Smooth muscle cell of the coronary artery (primary cell): ENCODE measurements around the gene PFKM. TPM values are rescaled to one million over a fixed set of nuclear protein-coding genes. Genes with fewer than 3 reads are reported as not detected.

Source experiments
- total RNA-seq: library from RNA; depleted of rRNA; stranded (reverse); fragments of >200 nt; gene quantifications from 2 replicates; pipeline ENCODE4 v1.2.3, GENCODE V29; 2014; ENCODE audit warnings: low replicate concordance

PFKM gene
- 67.6 and 88.8 TPM in 2 replicates for total RNA-seq

DNA sequence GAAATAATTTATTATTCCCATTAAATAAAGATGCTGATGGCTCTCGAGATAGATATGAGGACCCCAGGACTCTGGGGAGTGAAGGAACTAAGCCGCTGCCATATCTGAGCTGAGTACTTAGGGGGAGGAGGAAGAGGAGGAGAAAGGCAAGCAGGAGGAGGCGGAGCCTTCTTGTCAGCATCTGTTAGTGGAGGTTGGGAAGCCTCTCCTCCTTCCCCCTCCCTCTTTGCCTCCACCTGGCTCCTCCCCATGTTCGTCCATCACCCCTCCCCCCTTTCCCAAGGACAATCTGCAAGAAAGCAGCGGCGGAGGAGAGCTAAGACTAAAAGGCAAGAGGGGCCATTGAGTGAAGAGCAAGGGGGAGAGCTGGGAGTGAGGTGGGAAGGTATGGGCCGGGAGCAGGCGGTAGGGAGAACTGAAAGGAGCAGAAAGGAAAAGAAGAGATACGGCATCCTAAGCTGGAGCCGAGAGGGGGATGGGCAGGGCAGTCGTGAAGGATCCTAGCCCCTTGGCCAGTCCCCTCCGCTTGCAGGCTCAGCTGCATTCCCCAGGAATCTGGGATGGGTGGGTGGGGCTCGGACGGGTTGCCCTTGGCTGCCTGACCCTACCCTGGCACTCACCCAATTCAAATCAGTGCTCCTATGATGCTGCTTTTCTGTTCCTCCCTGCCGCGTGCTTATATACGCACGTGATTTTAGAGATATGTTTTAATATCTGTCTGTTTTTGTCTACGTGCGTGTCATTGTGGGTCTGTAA, at the start of gene PFKM:
Gene PFKM (plus strand): TSS at position 287 of the 756 bp plus-strand sequence. CDS start 3,411 bp downstream, outside the sequence.

DNA sequence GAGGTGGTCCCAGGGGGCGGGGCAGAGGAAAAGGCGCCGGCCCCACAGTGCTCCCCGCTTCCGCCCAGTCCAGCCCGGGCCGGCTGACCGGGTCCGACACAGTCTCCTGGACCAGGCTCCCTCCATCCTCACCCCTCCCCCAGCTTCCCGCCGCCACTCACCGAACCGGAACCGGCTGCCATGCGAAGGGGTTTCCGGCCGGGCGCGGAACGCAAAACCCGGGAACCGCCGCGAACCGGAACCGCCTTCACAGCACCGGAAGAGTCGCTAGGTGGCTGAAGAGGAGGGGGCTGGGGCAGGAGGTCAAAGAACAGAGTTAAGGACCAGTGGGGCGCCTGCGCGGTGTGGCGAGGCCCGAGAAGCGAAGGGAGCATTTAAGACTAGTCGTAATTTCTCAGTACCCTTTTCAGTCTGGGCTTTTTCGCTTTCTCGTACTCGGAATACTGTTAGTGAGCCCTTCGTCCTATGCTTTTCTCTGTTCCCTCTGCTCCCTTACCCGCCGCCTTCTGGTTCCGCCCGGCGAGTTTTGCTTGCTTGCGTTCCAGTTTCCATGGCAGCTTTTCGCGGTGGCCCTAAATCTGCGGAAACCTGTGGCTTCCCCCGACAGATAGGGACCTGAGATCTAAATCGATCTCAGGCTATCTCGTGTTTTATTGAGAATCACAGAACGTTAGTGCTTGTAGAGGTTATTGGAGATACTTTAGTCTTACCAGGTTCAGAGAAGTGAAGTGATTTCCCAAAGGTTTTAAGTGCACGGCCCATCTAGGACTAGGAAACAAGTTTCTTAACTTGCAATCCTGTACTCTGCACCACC, 13.1 kb upstream of the PFKM start, which contains the start of gene SENP1:
Gene SENP1 (minus strand): TSS at position 213 of the 814 bp plus-strand sequence. CDS start 4,607 bp downstream, outside the sequence.

DNA sequence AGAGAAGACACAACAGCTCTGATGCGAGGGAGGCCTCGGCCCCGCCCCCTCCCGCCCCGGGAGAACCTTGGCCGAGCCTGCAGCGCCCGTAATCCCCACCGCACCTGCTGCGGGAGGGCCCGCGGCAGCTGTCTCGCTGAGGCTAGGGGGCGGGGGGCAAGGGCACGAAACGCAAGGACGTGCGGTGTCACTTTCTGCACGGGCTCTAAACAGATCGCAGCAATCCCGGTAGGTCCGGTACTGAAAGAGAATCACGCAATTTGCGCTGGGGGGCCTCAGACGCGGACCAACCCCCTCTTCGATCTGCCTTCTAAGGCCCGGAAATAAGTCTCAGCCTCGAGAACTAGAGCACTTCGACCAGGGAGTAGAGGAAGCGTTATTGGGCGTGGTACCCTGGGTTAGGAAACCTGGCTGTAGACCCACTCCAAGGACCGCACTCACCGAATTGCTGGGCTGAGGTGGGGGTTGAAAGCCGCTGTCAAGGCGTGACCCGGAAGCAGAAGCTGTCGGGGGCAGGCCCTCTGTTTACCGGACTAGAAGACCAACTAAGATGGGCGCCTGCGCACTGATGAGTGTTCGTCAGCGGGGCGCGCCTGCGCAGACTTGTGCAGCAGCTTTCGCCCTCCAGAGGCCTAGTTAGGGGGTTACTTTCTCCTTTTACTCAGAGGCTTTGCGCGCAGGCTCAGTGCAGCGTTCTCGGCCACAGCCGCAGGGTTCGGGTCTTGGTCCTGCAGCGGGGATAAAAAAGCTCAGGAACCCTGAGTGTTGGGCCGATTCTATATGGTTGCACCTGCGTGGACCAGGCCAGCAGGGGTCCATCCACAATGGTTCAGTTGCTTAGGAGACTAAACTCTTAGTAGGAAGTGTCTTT, 38.1 kb downstream of the PFKM start, which contains the start of gene ASB8:
Gene ASB8 (minus strand): TSS at position 498 of the 871 bp plus-strand sequence. CDS start 4,019 bp downstream, outside the sequence.

DNA sequence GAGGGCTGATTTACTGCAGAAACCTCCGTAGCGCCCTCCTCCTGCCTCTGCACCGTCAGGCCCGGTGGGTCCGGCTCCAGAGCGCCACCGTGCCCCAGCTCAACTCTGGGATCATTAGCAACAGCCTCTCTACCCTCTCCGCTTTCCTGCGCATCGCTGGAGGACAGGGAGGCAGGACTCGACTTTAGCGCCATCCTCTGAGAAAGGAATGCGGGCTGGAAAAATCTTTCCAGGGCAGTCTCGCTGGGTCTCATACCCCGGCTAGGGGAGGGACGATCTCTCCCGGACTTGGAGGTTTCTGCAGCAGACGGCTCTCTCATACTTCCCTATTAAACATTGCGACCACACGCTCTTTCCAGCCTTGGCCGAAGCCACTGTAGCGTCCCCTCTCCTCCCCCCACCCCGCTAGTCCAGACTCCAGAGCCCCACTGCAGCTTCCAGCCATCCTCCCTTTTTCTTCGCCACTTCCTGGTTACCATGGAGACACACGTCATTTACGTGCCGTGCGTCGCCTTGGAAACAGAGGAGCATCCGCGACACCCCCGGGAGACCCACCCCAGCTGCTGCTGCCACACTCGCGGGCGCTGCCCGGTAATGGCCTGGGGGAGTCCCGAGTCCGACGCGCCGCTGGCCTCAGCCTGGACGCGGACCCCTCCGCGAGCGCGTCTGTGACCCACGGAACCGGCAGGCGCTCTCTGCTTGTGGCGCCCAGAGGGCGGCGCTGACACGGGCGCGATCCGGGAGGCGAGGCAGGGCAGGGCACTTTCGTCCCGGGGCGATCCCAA, 64.1 kb downstream of the PFKM start, which contains the start of gene CCDC184:
Gene CCDC184 (plus strand): TSS at position 554 of the 785 bp plus-strand sequence. CDS start 479 bp downstream, outside the sequence.

Other genes starting within 250 kb of the PFKM start
- gene VDR, start 214.4 kb upstream of the PFKM start, total RNA-seq: 4.2 and 15.8 TPM in 2 replicates
- 38.6 and 110 TPM in 2 replicates for gene TMEM106C, start 155.8 kb upstream of the PFKM start, total RNA-seq
- not detected in 2 replicates for gene COL2A1, start 114.9 kb upstream of the PFKM start, total RNA-seq
- 2.8 and 10.2 TPM in 2 replicates for gene SENP1, start 13.3 kb upstream of the PFKM start, total RNA-seq
- gene ASB8, start 38.2 kb downstream of the PFKM start, total RNA-seq: 12.7 and 16.6 TPM in 2 replicates
- 0.30 and 0.35 TPM in 2 replicates for gene CCDC184, start 64.3 kb downstream of the PFKM start, total RNA-seq
- not detected in 2 replicates for gene OR10AD1, start 83.9 kb downstream of the PFKM start, total RNA-seq
- 8.4 and 18.8 TPM in 2 replicates for gene ZNF641, start 231.6 kb downstream of the PFKM start, total RNA-seq